Mesenchymal stem cell (in vitro differentiated cells and primary cell): ENCODE measurements around the gene ARMC3.

Experiments
- DNase-seq: peaks from one replicate; pipeline ENCODE4 v3.0.0-alpha.2; 2013
- H2AFZ ChIP-seq: one replicate; pipeline ENCODE4 v1.6.1; 2013; ENCODE audit warnings: low read depth, mild to moderate bottlenecking, control low read depth, inconsistent platforms, low read length, moderate library complexity
- H2AK5ac ChIP-seq: 2 replicates; pipeline ENCODE4 v1.6.1; 2013; ENCODE audit warnings: low read length, moderate library complexity, mild to moderate bottlenecking, inconsistent platforms; ENCODE audit not compliant: severe bottlenecking
- H2BK120ac ChIP-seq: one replicate; pipeline ENCODE4 v1.6.1; 2013; ENCODE audit warnings: low read depth, mild to moderate bottlenecking, inconsistent platforms, low read length, moderate library complexity
- H2BK12ac ChIP-seq, 2 experiments: one replicate each; pipeline ENCODE4 v1.6.1; 2013; ENCODE audit warnings: inconsistent platforms in 2 of 2, low read length in 2 of 2, mild to moderate bottlenecking in 2 of 2, moderate library complexity in 2 of 2, control low read depth in 1 of 2
- H2BK15ac ChIP-seq: one replicate; pipeline ENCODE4 v1.6.1; 2013; ENCODE audit warnings: mild to moderate bottlenecking, low read depth, inconsistent platforms; ENCODE audit not compliant: poor library complexity, severe bottlenecking
- H2BK5ac ChIP-seq: 2 replicates; pipeline ENCODE4 v1.6.1; 2013; ENCODE audit warnings: low read depth, mild to moderate bottlenecking, low read length, control low read depth, inconsistent platforms; ENCODE audit not compliant: poor library complexity, severe bottlenecking
- H3K14ac ChIP-seq, 2 experiments: one replicate each; pipeline ENCODE4 v1.6.1; 2013; ENCODE audit warnings: inconsistent platforms in 2 of 2, low read length in 2 of 2, control low read depth in 1 of 2, mild to moderate bottlenecking in 1 of 2, moderate library complexity in 1 of 2
- H3K18ac ChIP-seq, 2 experiments: one replicate each; pipeline ENCODE4 v1.6.1; 2013; ENCODE audit warnings: inconsistent platforms in 2 of 2, low read length in 2 of 2, control low read depth in 1 of 2, low read depth in 1 of 2, mild to moderate bottlenecking in 1 of 2
- H3K23ac ChIP-seq, 2 experiments: one replicate each; pipeline ENCODE4 v1.6.1; 2013; ENCODE audit warnings: inconsistent platforms in 2 of 2, low read length in 2 of 2, mild to moderate bottlenecking in 2 of 2, moderate library complexity in 2 of 2, control low read depth in 1 of 2
- H3K27ac ChIP-seq: 2 replicates; pipeline ENCODE4 v1.5.1; 2013; ENCODE audit warnings: mild to moderate bottlenecking, moderate library complexity, low read length, control low read depth, inconsistent platforms; ENCODE audit not compliant: poor library complexity, severe bottlenecking
- H3K27me3 ChIP-seq, 2 experiments: 2 replicates each; pipeline versions ENCODE4 v1.6.1 to v1.7.0; 2013; ENCODE audit warnings: low read length in 2 of 2, mild to moderate bottlenecking in 2 of 2, moderate library complexity in 2 of 2, control low read depth in 1 of 2, inconsistent platforms in 1 of 2; ENCODE audit not compliant: control insufficient read depth in 1 of 2, insufficient read depth in 1 of 2
- H3K36me3 ChIP-seq, 2 experiments: 2 replicates each; pipeline versions ENCODE4 v1.6.1 to v1.7.0; 2013; ENCODE audit warnings: low read length in 2 of 2, control low read depth in 1 of 2, inconsistent platforms in 1 of 2, low read depth in 1 of 2, mild to moderate bottlenecking in 1 of 2; ENCODE audit not compliant: insufficient read depth in 2 of 2, control insufficient read depth in 1 of 2
- H3K4ac ChIP-seq, 2 experiments: one replicate each; pipeline ENCODE4 v1.6.1; 2013; ENCODE audit warnings: inconsistent platforms in 2 of 2, low read length in 2 of 2, mild to moderate bottlenecking in 2 of 2, moderate library complexity in 2 of 2, control low read depth in 1 of 2, low read depth in 1 of 2
- H3K4me1 ChIP-seq: 2 replicates; pipeline ENCODE4 v1.6.1; 2013; ENCODE audit warnings: low read depth, low read length, control low read depth; ENCODE audit not compliant: control insufficient read depth, insufficient read depth
- H3K4me2 ChIP-seq: 2 replicates; pipeline ENCODE4 v1.6.1; 2013; ENCODE audit warnings: low read length, mild to moderate bottlenecking, inconsistent platforms; ENCODE audit not compliant: poor library complexity, severe bottlenecking
- H3K4me3 ChIP-seq, 2 experiments: 2 replicates each; pipeline versions ENCODE4 v1.5.1 to v1.7.0; 2013; ENCODE audit warnings: low read length in 2 of 2, mild to moderate bottlenecking in 2 of 2, control low read depth in 1 of 2, low read depth in 1 of 2; ENCODE audit not compliant: insufficient read depth in 1 of 2
- H3K79me1 ChIP-seq: replicated peaks from 2 replicates; pipeline ENCODE4 v1.6.1; 2013; ENCODE audit warnings: mild to moderate bottlenecking, control low read depth, low read length, inconsistent platforms; ENCODE audit not compliant: poor library complexity, severe bottlenecking
- H3K9ac ChIP-seq: 2 replicates; pipeline ENCODE4 v1.7.0; 2013; ENCODE audit warnings: mild to moderate bottlenecking, low read length, moderate library complexity
- H3K9me3 ChIP-seq: 2 replicates; pipeline ENCODE4 v1.7.0; 2013; ENCODE audit warnings: mild to moderate bottlenecking, low read length; ENCODE audit not compliant: control insufficient read depth
- H4K8ac ChIP-seq: one replicate; pipeline ENCODE4 v1.6.1; 2013; ENCODE audit warnings: inconsistent platforms, mild to moderate bottlenecking, low read length, moderate library complexity
- H4K91ac ChIP-seq: one replicate; pipeline ENCODE4 v1.6.1; 2013; ENCODE audit warnings: mild to moderate bottlenecking, low read length, inconsistent platforms
- WGBS: methylation state at CpG from one replicate; pipeline ENCODE4 v1.1.7; 2013; ENCODE audit warnings: mixed read lengths; 5-methylcytosine and 5-hydroxymethylcytosine counted together

ARMC3 gene

DNA sequence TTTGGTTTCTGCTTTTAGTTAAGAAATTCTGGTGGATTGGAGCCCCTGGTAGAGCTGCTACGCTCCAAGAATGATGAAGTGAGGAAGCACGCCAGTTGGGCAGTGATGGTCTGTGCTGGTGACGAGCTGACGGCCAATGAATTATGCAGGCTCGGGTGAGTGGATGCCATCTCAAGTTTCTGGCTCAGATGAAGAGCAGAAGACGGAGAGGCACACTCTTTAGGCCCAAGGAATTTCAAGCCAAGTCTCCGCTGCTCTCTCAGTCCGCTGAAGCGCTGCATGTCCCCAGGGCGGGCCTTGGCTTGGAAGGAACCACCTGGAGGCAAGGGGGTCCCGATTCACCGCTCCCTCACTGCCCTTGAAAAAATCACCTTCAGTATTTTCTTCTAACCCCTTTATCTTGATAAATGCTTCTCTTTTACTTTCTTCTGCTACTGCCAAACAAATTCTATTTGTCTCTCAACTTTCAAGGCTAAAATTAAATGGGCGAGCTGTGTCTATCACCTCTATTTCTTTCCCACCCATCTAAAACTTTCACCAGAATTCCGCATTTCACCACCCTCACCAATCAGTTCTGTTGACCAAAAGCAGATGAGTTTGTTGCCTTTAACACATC is 74.2 kb downstream of the ARMC3 start:
- Histone ChIP-seq H3K4me3 (no peak overlapping the region), H2BK15ac (no peak overlapping the region), H3K23ac (no peak overlapping the region), H3K27me3 (peaks cover 32 to 38% of the 10 kb centered on the region in 2 experiments), H2AFZ (no peak overlapping the region), H2BK12ac (no peak overlapping the region), H3K9me3 (no peaks in the 10 kb centered on the region), H3K27ac (no peak overlapping the region), H3K4ac (no peak overlapping the region), H3K79me1 (no peaks in the 10 kb centered on the region), H4K91ac (no peak overlapping the region), H2BK120ac (no peak overlapping the region), H3K9ac (no peak overlapping the region), H4K8ac (no peak overlapping the region), H2AK5ac (no peak overlapping the region), H2BK5ac (no peak overlapping the region), H3K4me1 (no peaks in the 10 kb centered on the region), H3K18ac (no peak overlapping the region), H3K36me3 (no peaks in the 10 kb centered on the region), H3K4me2 (no peak overlapping the region), H3K14ac (no peak overlapping the region)
- DNase-seq = no peak
- whole genome bisulfite sequencing = 69% methylated on average over 14 of the region's 14 CpGs

GRCh38 chr10:23005150-23005549 is 77.3 kb downstream of the ARMC3 start:
- Histone ChIP-seq H3K4me3 (no peak overlapping the region), H3K4me2 (no peak overlapping the region), H4K8ac (no peak overlapping the region), H2BK12ac (no peak overlapping the region), H3K9me3 (no peaks in the 10 kb centered on the region), H2AFZ (no peak overlapping the region), H3K4me1 (no peaks in the 10 kb centered on the region), H2BK15ac (no peak overlapping the region), H3K79me1 (no peaks in the 10 kb centered on the region), H3K23ac (no peak overlapping the region), H3K27ac (no peak overlapping the region), H4K91ac (no peak overlapping the region), H3K18ac (no peak overlapping the region), H3K14ac (no peak overlapping the region), H2BK120ac (no peak overlapping the region), H3K4ac (no peak overlapping the region), H3K9ac (no peak overlapping the region), H3K36me3 (no peaks in the 10 kb centered on the region), H2AK5ac (no peak overlapping the region), H3K27me3 (peaks cover 35 to 42% of the 10 kb centered on the region in 2 experiments), H2BK5ac (no peak overlapping the region)
- 92% methylated on average over 12 of the region's 12 CpGs for WGBS
- DNase-seq = no peak

GRCh38 chr10:23013581-23014335 is 85.9 kb downstream of the ARMC3 start:
- Histone ChIP-seq H3K4me3 (no peak overlapping the region), H3K4ac (no peak overlapping the region), H3K23ac (no peak overlapping the region), H4K91ac (no peak overlapping the region), H3K4me2 (no peak overlapping the region), H3K9ac (no peak overlapping the region), H3K18ac (no peak overlapping the region), H2BK12ac (no peak overlapping the region), H3K14ac (no peak overlapping the region), H3K79me1 (no peaks in the 10 kb centered on the region), H2AFZ (no peak overlapping the region), H3K27ac (no peak overlapping the region), H2BK120ac (no peak overlapping the region), H2AK5ac (no peak overlapping the region), H2BK15ac (no peak overlapping the region), H3K9me3 (no peaks in the 10 kb centered on the region), H3K4me1 (no peaks in the 10 kb centered on the region), H3K36me3 (no peaks in the 10 kb centered on the region), H2BK5ac (no peak overlapping the region), H4K8ac (no peak overlapping the region), H3K27me3 (peaks cover 20 to 23% of the 10 kb centered on the region in 2 experiments)
- no peak for DNase-seq
- 100% methylated on average over 1 of the region's 3 CpGs for WGBS

GRCh38 chr10:23015021-23015707 is 87.3 kb downstream of the ARMC3 start:
- H3K4me2 ChIP-seq = no peak overlapping the region
- H3K27ac ChIP-seq = no peak overlapping the region
- H3K4me3 ChIP-seq = no peak overlapping the region
- H2BK15ac ChIP-seq = no peak overlapping the region
- peaks cover 10 to 17% of the 10 kb centered on the region in 2 experiments for H3K27me3 ChIP-seq
- no peak overlapping the region for H2BK5ac ChIP-seq
- no peak overlapping the region for H4K8ac ChIP-seq
- no peak overlapping the region for H2AFZ ChIP-seq
- no peak overlapping the region for H3K14ac ChIP-seq
- no peak overlapping the region for H4K91ac ChIP-seq
- no peak overlapping the region for H3K9ac ChIP-seq
- no peaks in the 10 kb centered on the region for H3K9me3 ChIP-seq
- no peak overlapping the region for H2BK12ac ChIP-seq
- 91% methylated on average over 5 of the region's 7 CpGs for WGBS
- no peak for DNase-seq
- H3K4me1 ChIP-seq = no peaks in the 10 kb centered on the region
- H3K4ac ChIP-seq = no peak overlapping the region
- H3K23ac ChIP-seq = no peak overlapping the region
- no peaks in the 10 kb centered on the region for H3K79me1 ChIP-seq
- H3K36me3 ChIP-seq = no peaks in the 10 kb centered on the region
- H3K18ac ChIP-seq = no peak overlapping the region
- H2AK5ac ChIP-seq = no peak overlapping the region
- H2BK120ac ChIP-seq = no peak overlapping the region
